GM23338 (cell line): Measurements from ENCODE around the gene OR6V1. TPM values are rescaled to one million over a fixed set of nuclear protein-coding genes. Genes with fewer than 3 reads are reported as not detected.

Experiments used
- ATAC-seq: fragments of 200-7000 bp; cut with Tn5 transposase; 3 replicates; pipeline ENCODE4 v1.9.1; 2020
- DNase-seq: peaks from one replicate; pipeline ENCODE4 v3.0.0-alpha.2; 2015; ENCODE audit warnings: low spot score
- H2AFZ ChIP-seq: fragments of 200-600 bp; sonication (generic); 2 replicates; pipeline ENCODE4 v1.8.0; 2016; ENCODE audit warnings: antibody characterized with exemption, mild to moderate bottlenecking, moderate library complexity
- H3F3A ChIP-seq: fragments of 200-600 bp; sonication (generic); replicated peaks from 2 replicates; pipeline ENCODE4 v1.8.0; 2017; ENCODE audit warnings: antibody characterized with exemption, mixed run types, low read depth
- H3K27ac ChIP-seq: fragments of 200-600 bp; sonication (generic); 2 replicates; pipeline ENCODE4 v1.6.1; 2016; ENCODE audit warnings: low read depth
- H3K27me3 ChIP-seq: fragments of 200-600 bp; sonication (generic); 2 replicates; pipeline ENCODE4 v1.8.0; 2016; ENCODE audit warnings: mild to moderate bottlenecking, mixed run types, moderate library complexity; ENCODE audit not compliant: insufficient read depth
- H3K36me3 ChIP-seq: fragments of 200-600 bp; sonication (generic); 2 replicates; pipeline ENCODE4 v1.8.0; 2016; ENCODE audit warnings: mild to moderate bottlenecking; ENCODE audit not compliant: insufficient read depth
- H3K4me1 ChIP-seq: fragments of 200-600 bp; sonication (generic); 2 replicates; pipeline ENCODE4 v1.8.0; 2016; ENCODE audit warnings: mild to moderate bottlenecking, moderate library complexity; ENCODE audit not compliant: insufficient read depth
- H3K4me2 ChIP-seq: fragments of 200-600 bp; sonication (generic); 2 replicates; pipeline ENCODE4 v1.7.1; 2017; ENCODE audit warnings: mixed run types
- H3K4me3 ChIP-seq: fragments of 200-600 bp; sonication (generic); 2 replicates; pipeline ENCODE4 v1.6.1; 2016; ENCODE audit warnings: mixed run types
- H3K79me2 ChIP-seq: fragments of 200-600 bp; sonication (generic); replicated peaks from 2 replicates; pipeline ENCODE4 v1.8.0; 2017; ENCODE audit warnings: mild to moderate bottlenecking; ENCODE audit not compliant: insufficient read depth
- H3K9me2 ChIP-seq: fragments of 200-600 bp; sonication (generic); 2 replicates; pipeline ENCODE4 v1.8.0; 2017; ENCODE audit not compliant: insufficient read depth
- H4K20me1 ChIP-seq: fragments of 200-600 bp; sonication (generic); replicated peaks from 2 replicates; pipeline ENCODE4 v1.8.0; 2017; ENCODE audit warnings: mild to moderate bottlenecking; ENCODE audit not compliant: insufficient read depth
- H3K27ac Mint-ChIP-seq: 2 replicates; pipeline ENCODE4 v1.8.0; 2020; ENCODE audit warnings: inconsistent platforms, mild to moderate bottlenecking, moderate library complexity, mixed read lengths
- H3K27me3 Mint-ChIP-seq: 3 replicates; pipeline ENCODE4 v1.8.0; 2022; ENCODE audit warnings: low read depth, mild to moderate bottlenecking, moderate library complexity, mixed read lengths, inconsistent platforms; ENCODE audit not compliant: insufficient read depth, poor library complexity
- H3K36me3 Mint-ChIP-seq: 3 replicates; pipeline ENCODE4 v1.8.0; 2021; ENCODE audit warnings: low read depth, mild to moderate bottlenecking, inconsistent platforms, moderate library complexity, mixed read lengths
- H3K4me1 Mint-ChIP-seq: 3 replicates; pipeline ENCODE4 v1.8.0; 2020; ENCODE audit warnings: mild to moderate bottlenecking, inconsistent platforms, mixed read lengths
- H3K4me3 Mint-ChIP-seq: 3 replicates; pipeline ENCODE4 v1.8.0; 2021; ENCODE audit warnings: moderate library complexity, mild to moderate bottlenecking, inconsistent platforms, mixed read lengths
- H3K9me3 Mint-ChIP-seq: 3 replicates; pipeline ENCODE4 v1.8.0; 2020; ENCODE audit warnings: moderate library complexity, mild to moderate bottlenecking, inconsistent platforms, mixed read lengths
- CREB1 ChIP-seq: fragments of 250-450 bp; sonication (Bioruptor Pico); IDR thresholded peaks from 2 replicates; pipeline ENCODE4 v1.5.0; 2020; ENCODE audit warnings: low read depth, mild to moderate bottlenecking, moderate library complexity
- CTCF ChIP-seq, 2 experiments: fragments of 200-600 bp in 1 of 2; sonication (generic) in 1 of 2; conservative IDR thresholded peaks; 2 replicates each; pipeline versions ENCODE4 v1.5.1 to v1.6.1; 2016 to 2017; ENCODE audit warnings: antibody characterized with exemption in 2 of 2, low read depth in 2 of 2, mild to moderate bottlenecking in 2 of 2, moderate library complexity in 1 of 2
- ETS1 ChIP-seq: IDR thresholded peaks from 2 replicates; pipeline ENCODE4 v1.6.1; 2016; ENCODE audit warnings: antibody characterized with exemption
- EZH2 ChIP-seq: fragments of 200-600 bp; sonication (generic); IDR thresholded peaks from one replicate; pipeline ENCODE4 v1.8.0; 2017; ENCODE audit warnings: antibody characterized with exemption, mild to moderate bottlenecking, low read depth; ENCODE audit not compliant: unreplicated experiment
- EZH2phosphoT487 ChIP-seq: fragments of 200-600 bp; sonication (generic); IDR thresholded peaks from one replicate; pipeline ENCODE4 v1.8.1; 2018; ENCODE audit warnings: antibody characterized with exemption; ENCODE audit not compliant: unreplicated experiment
- JUNB ChIP-seq: IDR thresholded peaks from one replicate; pipeline ENCODE4 v1.6.1; 2016; ENCODE audit warnings: antibody characterized with exemption; ENCODE audit not compliant: unreplicated experiment
- NANOG ChIP-seq: IDR thresholded peaks from 2 replicates; pipeline ENCODE4 v1.6.1; 2016; ENCODE audit warnings: antibody characterized with exemption, borderline replicate concordance
- POLR2AphosphoS5 ChIP-seq: IDR thresholded peaks from 2 replicates; pipeline ENCODE4 v1.6.1; 2016; ENCODE audit warnings: antibody characterized with exemption, low read depth
- REST ChIP-seq: IDR thresholded peaks from one replicate; pipeline ENCODE4 v1.6.1; 2018; ENCODE audit warnings: antibody characterized with exemption; ENCODE audit not compliant: unreplicated experiment
- STAT1 ChIP-seq: IDR thresholded peaks from one replicate; pipeline ENCODE4 v1.6.1; 2016; ENCODE audit warnings: antibody characterized with exemption; ENCODE audit not compliant: unreplicated experiment
- ZNF114 ChIP-seq: fragments of 250-450 bp; sonication (Bioruptor Pico); IDR thresholded peaks from 2 replicates; pipeline ENCODE4 v1.5.0; 2020; ENCODE audit warnings: mild to moderate bottlenecking, moderate library complexity
- ZNF331 ChIP-seq: fragments of 250-450 bp; sonication (Bioruptor Pico); IDR thresholded peaks from 2 replicates; pipeline ENCODE4 v1.5.0; 2020; ENCODE audit warnings: low read depth, mild to moderate bottlenecking, moderate library complexity
- polyA plus RNA-seq: library from polyadenylated mRNA; unstranded; fragments of >200 nt; fragmentation: Nextera tagmentation; extraction: Ambion mirVana; gene quantifications from 2 replicates; pipeline ENCODE4 v1.2.1, GENCODE V29; 2016
- total RNA-seq: library from RNA; depleted of rRNA; stranded (reverse); fragments of >200 nt; shearing (Covaris generic); gene quantifications from 2 replicates; pipeline ENCODE4 v1.2.3, GENCODE V29; 2014

OR6V1 gene
- total and polyA plus RNA-seq, 2 experiments from 2014 or later = not detected

GRCh38 chr7:143015926-143016490 is 36.1 kb upstream of the OR6V1 start:
- Histone ChIP-seq H3K79me2 (no peaks in the 10 kb centered on the region), H3K27ac (no peak overlapping the region), H4K20me1 (no peaks in the 10 kb centered on the region), H3K36me3 (no peaks in the 10 kb centered on the region), H3K27me3 (no peaks in the 10 kb centered on the region), H3K4me1 (no peaks in the 10 kb centered on the region), H2AFZ (no peak overlapping the region), H3K4me3 (no peak overlapping the region), H3K4me2 (no peak overlapping the region), H3F3A (no peaks in the 10 kb centered on the region), H3K9me2 (no peaks in the 10 kb centered on the region)
- no peaks in the 10 kb centered on the region for H3K9me3 Mint-ChIP-seq
- no peaks in the 10 kb centered on the region for H3K27me3 Mint-ChIP-seq
- no peak overlapping the region for H3K27ac Mint-ChIP-seq
- no peaks in the 10 kb centered on the region for H3K36me3 Mint-ChIP-seq
- TF ChIP-seq EZH2 = no peak
- no peak for TF ChIP-seq ETS1
- TF ChIP-seq CREB1 (CRISPR knock-in tag) = no peak
- TF ChIP-seq POLR2AphosphoS5 = no peak
- TF ChIP-seq JUNB = no peak
- no peak for TF ChIP-seq ZNF114 (CRISPR knock-in tag)
- TF ChIP-seq EZH2phosphoT487 = no peak
- no peak for TF ChIP-seq NANOG
- TF ChIP-seq ZNF331 (CRISPR knock-in tag) = no peak
- TF ChIP-seq CTCF (conservative IDR thresholded peaks at IDR 0.05; ENCODE audit: low read depth in 2 of 2) = no peak
- no peak for TF ChIP-seq STAT1
- ATAC-seq (no peak), DNase-seq (no peak)
- H3K4me1 Mint-ChIP-seq = no peaks in the 10 kb centered on the region
- H3K4me3 Mint-ChIP-seq = no peak overlapping the region

- Histone ChIP-seq H2AFZ (peak overlapping the region; percentile 23; the same call in 1 of the 2 replicates), H3K4me2 (no peak overlapping the region), H3K27me3 (no peaks in the 10 kb centered on the region), H3K4me1 (no peaks in the 10 kb centered on the region), H3K36me3 (no peaks in the 10 kb centered on the region), H3K4me3 (no peak overlapping the region), H3K79me2 (no peaks in the 10 kb centered on the region), H4K20me1 (no peaks in the 10 kb centered on the region), H3F3A (no peaks in the 10 kb centered on the region), H3K27ac (no peak overlapping the region), H3K9me2 (no peaks in the 10 kb centered on the region)
- TF ChIP-seq REST (no peak), EZH2phosphoT487 (no peak), NANOG (no peak)
- DNase-seq = no peak
- ATAC-seq = no peak
- Mint-ChIP-seq H3K27ac (no peak overlapping the region), H3K4me3 (no peak overlapping the region), H3K27me3 (no peaks in the 10 kb centered on the region), H3K36me3 (no peaks in the 10 kb centered on the region), H3K9me3 (no peaks in the 10 kb centered on the region), H3K4me1 (no peaks in the 10 kb centered on the region)
Measured at GRCh38 chr7:143016996-143017395, 35.1 kb upstream of the OR6V1 start.
